Measurements from ENCODE around the gene FURIN. TPM values are rescaled to one million over a fixed set of nuclear protein-coding genes. Genes with fewer than 3 reads are reported as not detected.
"Not testable (repeated sequence)": the region's sequence is repeated elsewhere in the genome, so short reads cannot be mapped to it uniquely, and the experiment has no call there.

Gene FURIN
- total and polyA plus RNA-seq, 4 experiments from 2014 or later: 1.6 to 40.3 (median 24.4) TPM

DNA sequence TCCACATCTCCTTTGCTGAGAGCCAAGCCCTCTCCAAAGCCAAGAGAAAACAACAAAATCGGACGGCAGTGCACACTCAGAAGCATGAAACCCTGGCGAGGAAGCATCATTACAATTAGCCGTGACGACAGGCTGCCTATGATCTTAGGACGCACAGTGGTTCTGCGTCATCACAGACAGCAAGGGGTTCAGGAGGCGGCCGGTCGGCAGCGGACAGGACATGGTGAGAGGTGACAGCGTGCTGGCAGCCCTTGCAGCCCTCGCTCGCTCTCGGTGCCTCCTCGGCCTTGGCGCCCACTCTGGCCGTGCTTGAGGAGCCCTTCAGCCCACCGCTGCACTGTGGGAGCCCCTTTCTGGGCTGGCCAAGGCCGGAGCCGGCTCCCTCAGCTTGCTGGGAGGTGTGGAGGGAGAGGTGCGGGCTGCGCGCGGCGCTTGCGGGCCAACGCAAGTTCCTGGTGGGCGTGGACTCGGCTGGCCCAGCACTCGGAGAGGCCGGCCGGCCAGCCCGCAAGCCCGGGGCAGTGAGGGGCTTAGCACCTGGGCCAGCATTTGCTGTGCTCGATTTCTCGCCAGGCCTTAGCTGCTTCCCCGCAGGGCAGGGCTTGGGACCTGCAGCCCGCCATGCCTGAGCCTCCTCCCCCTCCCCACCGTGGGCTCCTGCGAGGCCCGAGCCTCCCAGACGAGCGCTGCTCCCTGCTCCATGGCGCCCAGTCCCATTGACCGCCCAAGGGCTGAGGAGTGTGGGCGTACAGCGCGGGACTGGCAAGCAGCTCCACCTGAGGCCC, 43.1 kb upstream of the FURIN start:
- H3K9me3 ChIP-seq (ENCODE audit: control insufficient read depth in 1 of 2, low read length in 2 of 2); H3K27ac Mint-ChIP-seq; H3K27me3 Mint-ChIP-seq; intact Hi-C loops (cut with micrococcal nuclease); H3K36me3 Mint-ChIP-seq; POLR2A ChIA-PET (ENCODE audit: partially characterized antibody); H3K27me3 ChIP-seq (ENCODE audit: insufficient read depth, low read length); H3K4me3 ChIP-seq (ENCODE audit: low read length in 2 of 2); H3K36me3 ChIP-seq (ENCODE audit: insufficient read depth, low read length); H3K9me3 Mint-ChIP-seq; DNase-seq; H3K4me3 Mint-ChIP-seq; CTCF ChIA-PET (ENCODE audit: partially characterized antibody); H3K27ac ChIP-seq (ENCODE audit: low read depth, low read length): not testable (repeated sequence)
- peaks cover 4 to 12% (median 9%) of the 10 kb centered on the region in 4 donors for H3K4me1 Mint-ChIP-seq
- peaks cover 11% of the 10 kb centered on the region for H3K4me1 ChIP-seq (ENCODE audit: insufficient read depth, low read length)

DNA sequence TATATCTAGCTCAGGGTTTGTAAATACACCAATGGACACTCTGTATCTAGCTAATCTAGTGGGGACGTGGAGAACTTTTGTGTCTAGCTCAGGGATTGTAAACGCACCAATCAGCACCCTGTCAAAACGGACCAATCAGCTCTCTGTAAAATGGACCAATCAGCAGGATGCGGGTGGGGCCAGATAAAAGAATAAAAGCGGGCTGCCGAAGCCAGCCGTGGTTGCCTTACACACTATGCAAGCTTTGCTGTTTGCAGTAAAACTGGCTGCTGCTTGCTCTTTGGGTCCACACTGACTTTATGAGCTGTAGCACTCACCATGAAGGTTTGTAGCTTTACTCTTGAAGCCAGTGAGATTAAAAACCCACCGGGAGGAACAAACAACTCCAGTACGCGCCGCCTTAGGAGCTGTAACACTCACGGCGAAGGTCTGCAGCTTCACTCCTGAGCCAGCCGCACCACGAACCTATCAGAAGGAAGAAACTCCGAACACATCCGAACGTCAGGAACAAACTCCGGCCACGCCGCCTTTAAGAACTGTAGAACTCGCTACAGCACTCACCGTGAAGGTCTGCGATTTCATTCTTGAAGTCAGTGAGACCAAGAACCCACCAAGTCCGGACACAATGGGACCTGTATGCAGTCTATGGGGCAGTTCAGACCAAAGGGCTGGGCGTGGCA, 42.0 kb upstream of the FURIN start:
- H3K4me3 Mint-ChIP-seq; H3K36me3 Mint-ChIP-seq; CTCF ChIA-PET (ENCODE audit: partially characterized antibody); H3K27ac Mint-ChIP-seq; H3K27me3 Mint-ChIP-seq; H3K27ac ChIP-seq (ENCODE audit: low read depth, low read length); intact Hi-C loops (cut with micrococcal nuclease); H3K27me3 ChIP-seq (ENCODE audit: insufficient read depth, low read length); H3K36me3 ChIP-seq (ENCODE audit: insufficient read depth, low read length); H3K9me3 Mint-ChIP-seq; DNase-seq; H3K9me3 ChIP-seq (ENCODE audit: control insufficient read depth in 1 of 2, low read length in 2 of 2); H3K4me3 ChIP-seq (ENCODE audit: low read length in 2 of 2): not testable (repeated sequence)
- peaks cover 9 to 21% (median 13%) of the 10 kb centered on the region in 4 donors for H3K4me1 Mint-ChIP-seq
- peaks cover 19% of the 10 kb centered on the region for H3K4me1 ChIP-seq (ENCODE audit: insufficient read depth, low read length)
- POLR2A ChIA-PET (ENCODE audit: partially characterized antibody): interaction anchor here (0.7 kb wide), 1 partner anchor 110 kb away, joined by 3 read pairs; no protein-coding TSS in a partner anchor

DNA sequence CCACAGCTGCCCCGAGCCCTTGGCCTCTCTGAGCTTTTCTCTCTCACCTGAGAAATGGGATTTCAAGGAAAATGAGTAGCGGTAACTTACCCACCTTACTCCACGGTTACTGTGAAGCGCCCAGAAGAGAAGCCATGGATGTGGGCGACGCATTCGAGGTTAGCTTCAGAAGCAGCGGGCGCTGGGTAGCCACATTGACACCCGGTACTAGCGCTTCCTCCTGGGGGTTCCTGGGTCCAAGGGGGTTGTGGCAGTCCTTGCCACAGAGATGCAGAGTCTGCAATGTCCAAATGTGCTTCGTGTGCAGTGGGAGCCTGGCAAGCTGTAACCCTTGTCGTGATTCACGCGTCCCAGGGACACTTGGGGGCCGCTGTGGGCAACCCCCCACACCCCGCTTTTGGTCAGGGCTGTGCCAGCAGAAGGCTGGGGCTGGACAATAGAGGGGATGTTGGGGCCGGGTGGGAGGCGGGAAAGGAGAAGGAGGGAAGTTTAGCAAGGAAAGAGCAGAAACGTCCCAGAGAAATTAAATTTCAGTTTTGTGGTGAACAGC, 41.4 kb upstream of the FURIN start:
- H3K9me3 ChIP-seq (ENCODE audit: control insufficient read depth in 1 of 2, low read length in 2 of 2): no peaks in the 10 kb centered on the region
- H3K4me1 ChIP-seq (ENCODE audit: insufficient read depth, low read length): peaks cover 19% of the 10 kb centered on the region
- H3K27me3 ChIP-seq (ENCODE audit: insufficient read depth, low read length): no peaks in the 10 kb centered on the region
- Mint-ChIP-seq H3K27ac (no peak overlapping the region), H3K36me3 (no peaks in the 10 kb centered on the region), H3K4me3 (no peak overlapping the region), H3K9me3 (peaks cover 0 to 3% (median 0%) of the 10 kb centered on the region in 8 donors), H3K4me1 (peaks cover 9 to 21% (median 13%) of the 10 kb centered on the region in 4 donors), H3K27me3 (peaks cover 0 to 2% of the 10 kb centered on the region in 2 donors)
- H3K36me3 ChIP-seq (ENCODE audit: insufficient read depth, low read length): no peaks in the 10 kb centered on the region
- H3K27ac ChIP-seq (ENCODE audit: low read depth, low read length): no peak overlapping the region
- no peak for DNase-seq
- CTCF ChIA-PET (ENCODE audit: partially characterized antibody): interaction anchor here (0.8 kb wide), 1 partner anchor 13 kb away, joined by 4 read pairs; no protein-coding TSS in a partner anchor
- POLR2A ChIA-PET (ENCODE audit: partially characterized antibody): no interaction called here
- intact Hi-C loops (cut with micrococcal nuclease): no loop called here
- no peak overlapping the region for H3K4me3 ChIP-seq (ENCODE audit: low read length in 2 of 2)

DNA sequence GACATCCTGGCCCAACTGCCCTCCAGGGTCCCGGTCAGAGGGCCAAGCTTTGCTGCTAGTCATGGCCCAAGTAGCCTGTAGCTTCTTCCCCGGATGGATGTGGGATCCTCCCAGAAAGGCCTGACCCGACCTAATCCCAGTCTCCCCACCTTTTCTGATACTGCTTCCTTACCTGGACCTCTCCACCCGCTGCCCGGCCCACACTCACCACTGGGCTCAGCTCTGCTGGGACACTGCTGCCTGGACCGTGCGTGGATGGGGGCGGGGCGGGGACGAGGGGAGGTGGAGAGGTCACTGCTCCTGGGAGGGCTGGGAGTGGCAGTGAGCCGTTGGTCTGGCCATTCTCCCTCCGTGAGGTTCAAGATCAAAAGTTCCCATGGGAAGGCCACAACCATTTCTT, 40.3 kb upstream of the FURIN start:
- no peak overlapping the region for H3K27ac ChIP-seq (ENCODE audit: low read depth, low read length)
- H3K9me3 ChIP-seq (ENCODE audit: control insufficient read depth in 1 of 2, low read length in 2 of 2): no peaks in the 10 kb centered on the region
- Mint-ChIP-seq H3K36me3 (no peaks in the 10 kb centered on the region), H3K4me1 (peaks cover 9 to 21% (median 13%) of the 10 kb centered on the region in 4 donors), H3K9me3 (peaks cover 0 to 3% (median 0%) of the 10 kb centered on the region in 8 donors), H3K27ac (no peak overlapping the region), H3K4me3 (no peak overlapping the region), H3K27me3 (peaks cover 0 to 2% of the 10 kb centered on the region in 2 donors)
- H3K36me3 ChIP-seq (ENCODE audit: insufficient read depth, low read length): no peaks in the 10 kb centered on the region
- H3K27me3 ChIP-seq (ENCODE audit: insufficient read depth, low read length): no peaks in the 10 kb centered on the region
- no peak overlapping the region for H3K4me3 ChIP-seq (ENCODE audit: low read length in 2 of 2)
- POLR2A ChIA-PET (ENCODE audit: partially characterized antibody): no interaction called here
- CTCF ChIA-PET (ENCODE audit: partially characterized antibody): interaction anchor here (0.8 kb wide), 1 partner anchor 11 kb away, joined by 4 read pairs; no protein-coding TSS in a partner anchor
- no peak for DNase-seq
- intact Hi-C loops (cut with micrococcal nuclease): no loop called here
- peaks cover 19% of the 10 kb centered on the region for H3K4me1 ChIP-seq (ENCODE audit: insufficient read depth, low read length)

DNA sequence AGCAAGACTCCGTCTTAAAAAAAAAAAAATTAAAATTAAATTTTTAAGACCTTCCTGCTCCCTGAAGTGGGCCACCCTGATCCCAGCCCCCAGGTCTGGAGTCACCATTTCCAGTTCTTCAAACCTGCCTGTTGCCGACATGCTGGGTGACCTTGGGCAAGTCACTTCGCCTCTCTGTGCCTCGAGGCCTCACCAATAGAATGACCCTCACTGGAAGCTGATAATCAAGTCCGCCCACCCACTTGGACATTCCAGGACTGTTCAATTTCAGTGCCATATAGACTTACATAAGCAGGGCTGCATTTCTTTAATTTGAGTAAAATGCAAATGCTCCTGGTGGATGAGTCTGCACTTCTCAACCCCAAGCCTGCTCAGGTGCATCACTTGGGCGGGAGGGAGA, 39.3 kb upstream of the FURIN start:
- Histone ChIP-seq H3K4me3 (ENCODE audit: low read length in 2 of 2) (no peak overlapping the region), H3K27me3 (ENCODE audit: insufficient read depth, low read length) (no peaks in the 10 kb centered on the region), H3K36me3 (ENCODE audit: insufficient read depth, low read length) (no peaks in the 10 kb centered on the region), H3K9me3 (ENCODE audit: control insufficient read depth in 1 of 2, low read length in 2 of 2) (no peaks in the 10 kb centered on the region), H3K4me1 (ENCODE audit: insufficient read depth, low read length) (peaks cover 19% of the 10 kb centered on the region), H3K27ac (ENCODE audit: low read depth, low read length) (no peak overlapping the region)
- peak overlapping the region in 2 of 8 donors; percentile 29 to 47 for H3K4me3 Mint-ChIP-seq
- peaks cover 9 to 21% (median 13%) of the 10 kb centered on the region in 4 donors for H3K4me1 Mint-ChIP-seq
- peaks cover 0 to 3% (median 0%) of the 10 kb centered on the region in 8 donors for H3K9me3 Mint-ChIP-seq
- DNase-seq: no peak
- H3K36me3 Mint-ChIP-seq: no peaks in the 10 kb centered on the region
- intact Hi-C loops (cut with micrococcal nuclease): no loop called here
- ChIA-PET POLR2A (ENCODE audit: partially characterized antibody) (interaction anchor here (1.2 kb wide), 2 partner anchors 23 to 42 kb away, joined by 3 read pairs; no protein-coding TSS in a partner anchor), CTCF (ENCODE audit: partially characterized antibody) (interaction anchor here (0.9 kb wide), 1 partner anchor 57 kb away, joined by 4 read pairs; no protein-coding TSS in a partner anchor)
- peak overlapping the region in 1 of 7 donors; percentile 95 for H3K27ac Mint-ChIP-seq
- peaks cover 0 to 2% of the 10 kb centered on the region in 2 donors for H3K27me3 Mint-ChIP-seq

DNA sequence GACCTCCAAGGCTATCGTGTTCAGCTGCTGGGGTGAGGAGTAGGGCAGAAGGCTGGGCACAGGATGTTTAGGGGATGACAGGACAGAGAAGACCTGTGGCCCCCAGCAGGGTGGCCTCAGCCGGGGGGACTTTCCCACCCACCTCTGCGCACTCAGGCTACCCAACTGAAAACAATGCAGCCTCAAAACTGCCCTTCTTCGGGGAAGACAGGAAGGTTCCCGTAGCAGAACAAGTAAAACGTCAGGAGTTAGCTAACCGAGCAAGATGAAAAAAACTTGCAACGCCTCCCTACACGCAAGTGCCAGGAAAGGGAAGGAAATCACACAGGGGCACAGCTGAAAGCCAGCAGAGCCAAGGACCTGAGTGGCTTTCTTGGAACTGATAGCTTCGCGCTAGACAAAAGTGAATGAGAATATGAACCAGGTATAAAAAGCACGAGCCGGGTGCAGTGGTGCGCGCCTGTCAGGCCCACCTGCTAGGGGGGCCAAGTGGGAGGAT, 38.4 kb upstream of the FURIN start:
- H3K36me3 Mint-ChIP-seq: no peaks in the 10 kb centered on the region
- H3K9me3 ChIP-seq (ENCODE audit: control insufficient read depth in 1 of 2, low read length in 2 of 2): no peaks in the 10 kb centered on the region
- peaks cover 0 to 3% (median 0%) of the 10 kb centered on the region in 8 donors for H3K9me3 Mint-ChIP-seq
- no peaks in the 10 kb centered on the region for H3K36me3 ChIP-seq (ENCODE audit: insufficient read depth, low read length)
- H3K4me3 ChIP-seq (ENCODE audit: low read length in 2 of 2): no peak overlapping the region
- no peaks in the 10 kb centered on the region for H3K27me3 ChIP-seq (ENCODE audit: insufficient read depth, low read length)
- H3K27ac Mint-ChIP-seq: peak overlapping the region; percentile 12 to 95 (median 91)
- peak in 4 of 5 donors; percentile 18 to 55 (median 41) for DNase-seq
- peaks cover 19% of the 10 kb centered on the region for H3K4me1 ChIP-seq (ENCODE audit: insufficient read depth, low read length)
- POLR2A ChIA-PET (ENCODE audit: partially characterized antibody): interaction anchor here (0.6 to 1.2 kb wide), 3 partner anchors 22 to 41 kb away, joined by 3 read pairs; no protein-coding TSS in a partner anchor
- peaks cover 0 to 2% of the 10 kb centered on the region in 2 donors for H3K27me3 Mint-ChIP-seq
- intact Hi-C loops (cut with micrococcal nuclease): no loop called here
- H3K27ac ChIP-seq (ENCODE audit: low read depth, low read length): peak overlapping the region; percentile 46
- peak overlapping the region; percentile 28 to 72 (median 62) for H3K4me3 Mint-ChIP-seq
- peaks cover 9 to 21% (median 13%) of the 10 kb centered on the region in 4 donors for H3K4me1 Mint-ChIP-seq
- CTCF ChIA-PET (ENCODE audit: partially characterized antibody): interaction anchor here (0.7 to 0.9 kb wide), 2 partner anchors 56 to 541 kb away, joined by 4 read pairs; no protein-coding TSS in a partner anchor

DNA sequence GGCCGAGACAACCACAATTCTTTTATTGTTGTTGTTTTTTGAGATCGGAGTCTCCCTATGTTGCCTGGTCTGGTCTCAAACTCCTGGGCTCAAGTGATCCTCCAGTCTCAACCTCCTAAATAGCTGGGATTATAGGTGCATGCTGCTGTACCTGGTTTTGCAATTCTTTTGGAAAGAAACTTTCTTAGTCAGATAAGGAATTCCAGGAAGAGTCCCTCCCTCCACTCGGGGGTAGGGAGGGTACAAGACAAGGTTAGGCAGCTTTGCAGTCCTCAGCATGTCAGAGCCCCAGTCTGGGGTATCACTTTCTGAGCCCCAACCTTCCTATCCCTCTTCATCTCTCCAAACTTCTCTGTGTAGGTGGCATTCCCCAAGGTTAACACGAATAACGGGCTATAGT, 33.8 kb upstream of the FURIN start:
- no peak overlapping the region for H3K4me3 ChIP-seq (ENCODE audit: low read length in 2 of 2)
- H3K9me3 ChIP-seq (ENCODE audit: control insufficient read depth in 1 of 2, low read length in 2 of 2): no peaks in the 10 kb centered on the region
- H3K36me3 ChIP-seq (ENCODE audit: insufficient read depth, low read length): no peaks in the 10 kb centered on the region
- POLR2A ChIA-PET (ENCODE audit: partially characterized antibody): no interaction called here
- Mint-ChIP-seq H3K4me3 (no peak overlapping the region), H3K27ac (peak overlapping the region in 1 of 7 donors; percentile 22), H3K9me3 (no peaks in the 10 kb centered on the region), H3K27me3 (peaks cover 0 to 1% of the 10 kb centered on the region in 2 donors), H3K4me1 (peaks cover 18 to 43% (median 30%) of the 10 kb centered on the region in 4 donors), H3K36me3 (no peaks in the 10 kb centered on the region)
- DNase-seq: no peak
- intact Hi-C loops (cut with micrococcal nuclease): no loop called here
- peaks cover 41% of the 10 kb centered on the region for H3K4me1 ChIP-seq (ENCODE audit: insufficient read depth, low read length)
- no peaks in the 10 kb centered on the region for H3K27me3 ChIP-seq (ENCODE audit: insufficient read depth, low read length)
- H3K27ac ChIP-seq (ENCODE audit: low read depth, low read length): no peak overlapping the region
- CTCF ChIA-PET (ENCODE audit: partially characterized antibody): no interaction called here

Measured in CD4-positive, alpha-beta memory T cell (primary cell).